Stimulated activated CD8-positive, alpha-beta memory T cell treated with anti-CD3 and anti-CD28 coated beads, Interleukin-4, amount 100 ng/mL, for 1 hour (primary cell): ENCODE measurements around the gene LILRA5.
"Not testable (repeated sequence)": the region's sequence is repeated elsewhere in the genome, so short reads cannot be mapped to it uniquely, and the experiment has no call there.

ENCODE experiments used
- DNase-seq, 2 donors: peaks; one replicate each; pipeline ENCODE4 v3.0.0-alpha.2; 2020; ENCODE audit warnings: low read depth in 2 of 2, low spot score in 1 of 2

LILRA5 gene

GRCh38 chr19:54277111-54277615 lies 35.8 kb downstream of the LILRA5 start:
- not testable (repeated sequence) for DNase-seq

GRCh38 chr19:54275951-54276350 lies 37.0 kb downstream of the LILRA5 start:
- DNase-seq: no peak

- not testable (repeated sequence) for DNase-seq
Observed at GRCh38 chr19:54274516-54274915, 38.5 kb downstream of the LILRA5 start.

- DNase-seq: no peak
Observed at GRCh38 chr19:54273821-54274220, 39.1 kb downstream of the LILRA5 start.

GRCh38 chr19:54272181-54272580 lies 40.8 kb downstream of the LILRA5 start:
- DNase-seq: not testable (repeated sequence)

GRCh38 chr19:54271587-54271986 lies 41.4 kb downstream of the LILRA5 start:
- not testable (repeated sequence) for DNase-seq

- DNase-seq: no peak
Observed at GRCh38 chr19:54271106-54271505, 41.9 kb downstream of the LILRA5 start.

- no peak for DNase-seq
Observed at GRCh38 chr19:54268936-54269335, 44.0 kb downstream of the LILRA5 start.

- DNase-seq: peak; percentile 27 to 46
Observed at GRCh38 chr19:54266133-54266532, 46.8 kb downstream of the LILRA5 start.

- no peak for DNase-seq
Observed at GRCh38 chr19:54262470-54262869, 50.5 kb downstream of the LILRA5 start.

GRCh38 chr19:54262066-54262465 lies 50.9 kb downstream of the LILRA5 start:
- DNase-seq: no peak

GRCh38 chr19:54257116-54257480 lies 55.9 kb downstream of the LILRA5 start, which contains the start of gene LILRB5:
TSS of gene LILRB5 (minus strand) at chr19:54257273. CDS start at chr19:54257193, 80 bp downstream.
- DNase-seq: no peak
